Activated CD4-positive, alpha-beta T cell treated with anti-CD3 and anti-CD28 coated beads, Interleukin-2, amount 10 ng/mL, durations not matched to agents 24 days and 14 days (primary cell): Measurements from ENCODE around the gene SLC35F1. TPM values are rescaled to one million over a fixed set of nuclear protein-coding genes. Genes with fewer than 3 reads are reported as not detected.

ENCODE experiments used
- DNase-seq: peaks from one replicate; pipeline ENCODE4 v3.0.0; 2022
- H3K27ac Mint-ChIP-seq: one replicate; pipeline ENCODE4 v1.8.0; 2022; ENCODE audit warnings: mild to moderate bottlenecking, mixed read lengths
- H3K27me3 Mint-ChIP-seq: one replicate; pipeline ENCODE4 v1.8.0; 2022; ENCODE audit warnings: mixed read lengths
- H3K36me3 Mint-ChIP-seq: one replicate; pipeline ENCODE4 v1.8.0; 2022; ENCODE audit warnings: low read depth, mild to moderate bottlenecking, mixed read lengths
- H3K4me1 Mint-ChIP-seq: one replicate; pipeline ENCODE4 v1.8.0; 2021; ENCODE audit warnings: mixed read lengths
- H3K4me3 Mint-ChIP-seq: one replicate; pipeline ENCODE4 v1.8.0; 2022; ENCODE audit warnings: mild to moderate bottlenecking, moderate library complexity, mixed read lengths
- H3K9me3 Mint-ChIP-seq: one replicate; pipeline ENCODE4 v1.8.0; 2021; ENCODE audit warnings: mixed read lengths
- intact Hi-C: fragments of 100-400 bp; cut with micrococcal nuclease; formaldehyde crosslinking; loops from one replicate; pipeline ENCODE4 v1.15.1; 2023
- total RNA-seq: library from RNA; stranded (reverse); gene quantifications from 2 replicates; pipeline ENCODE4 v1.2.3, GENCODE V29; 2022

SLC35F1 gene
- total RNA-seq, 1 donor from 2014 or later = 0.05 TPM

- H3K4me3 Mint-ChIP-seq = no peak overlapping the region
- H3K27ac Mint-ChIP-seq = no peak overlapping the region
- no peak for DNase-seq
- no peaks in the 10 kb centered on the region for H3K36me3 Mint-ChIP-seq
- intact Hi-C loops = no loop called here
- H3K27me3 Mint-ChIP-seq = peaks cover 14% of the 10 kb centered on the region
- H3K4me1 Mint-ChIP-seq = no peaks in the 10 kb centered on the region
- peaks cover 4% of the 10 kb centered on the region for H3K9me3 Mint-ChIP-seq
Measured at GRCh38 chr6:118179048-118179447, 272.0 kb downstream of the SLC35F1 start.

GRCh38 chr6:118186672-118187567 is 279.9 kb downstream of the SLC35F1 start:
- intact Hi-C loops = no loop called here
- Mint-ChIP-seq H3K4me1 (peaks cover 14% of the 10 kb centered on the region), H3K27ac (peak overlapping the region; percentile 54), H3K36me3 (no peaks in the 10 kb centered on the region), H3K9me3 (no peaks in the 10 kb centered on the region), H3K27me3 (peaks cover 2% of the 10 kb centered on the region), H3K4me3 (peak overlapping the region; percentile 38)
- DNase-seq = peak; percentile 64

- intact Hi-C loops = no loop called here
- Mint-ChIP-seq H3K9me3 (no peaks in the 10 kb centered on the region), H3K4me1 (peaks cover 14% of the 10 kb centered on the region), H3K27me3 (no peaks in the 10 kb centered on the region), H3K36me3 (no peaks in the 10 kb centered on the region), H3K27ac (peak overlapping the region; percentile 54), H3K4me3 (peak overlapping the region; percentile 38)
- DNase-seq = no peak
Measured at GRCh38 chr6:118187568-118188164, 280.6 kb downstream of the SLC35F1 start.

GRCh38 chr6:118188561-118188960 is 281.5 kb downstream of the SLC35F1 start:
- Mint-ChIP-seq H3K27me3 (no peaks in the 10 kb centered on the region), H3K4me1 (peaks cover 14% of the 10 kb centered on the region), H3K9me3 (no peaks in the 10 kb centered on the region), H3K36me3 (no peaks in the 10 kb centered on the region), H3K4me3 (no peak overlapping the region), H3K27ac (no peak overlapping the region)
- no peak for DNase-seq
- intact Hi-C loops = no loop called here

GRCh38 chr6:118197539-118197938 is 290.5 kb downstream of the SLC35F1 start:
- no peak for DNase-seq
- intact Hi-C loops = no loop called here
- no peaks in the 10 kb centered on the region for H3K36me3 Mint-ChIP-seq
- H3K4me1 Mint-ChIP-seq = no peaks in the 10 kb centered on the region
- no peak overlapping the region for H3K4me3 Mint-ChIP-seq
- H3K27me3 Mint-ChIP-seq = peaks cover 7% of the 10 kb centered on the region
- H3K9me3 Mint-ChIP-seq = no peaks in the 10 kb centered on the region
- H3K27ac Mint-ChIP-seq = no peak overlapping the region

GRCh38 chr6:118198746-118199145 is 291.7 kb downstream of the SLC35F1 start:
- intact Hi-C loops = no loop called here
- Mint-ChIP-seq H3K36me3 (no peaks in the 10 kb centered on the region), H3K4me1 (no peaks in the 10 kb centered on the region), H3K27ac (no peak overlapping the region), H3K9me3 (no peaks in the 10 kb centered on the region), H3K27me3 (peaks cover 7% of the 10 kb centered on the region), H3K4me3 (no peak overlapping the region)
- no peak for DNase-seq

GRCh38 chr6:118200160-118200559 is 293.1 kb downstream of the SLC35F1 start:
- Mint-ChIP-seq H3K9me3 (no peaks in the 10 kb centered on the region), H3K27ac (no peak overlapping the region), H3K4me3 (no peak overlapping the region), H3K27me3 (peaks cover 3% of the 10 kb centered on the region), H3K36me3 (no peaks in the 10 kb centered on the region), H3K4me1 (no peaks in the 10 kb centered on the region)
- intact Hi-C loops = no loop called here
- DNase-seq = no peak

GRCh38 chr6:118202517-118202916 is 295.5 kb downstream of the SLC35F1 start:
- no peaks in the 10 kb centered on the region for H3K27me3 Mint-ChIP-seq
- intact Hi-C loops = no loop called here
- H3K9me3 Mint-ChIP-seq = no peaks in the 10 kb centered on the region
- no peak overlapping the region for H3K4me3 Mint-ChIP-seq
- no peaks in the 10 kb centered on the region for H3K36me3 Mint-ChIP-seq
- H3K27ac Mint-ChIP-seq = no peak overlapping the region
- DNase-seq = no peak
- H3K4me1 Mint-ChIP-seq = no peaks in the 10 kb centered on the region

GRCh38 chr6:118203545-118203944 is 296.5 kb downstream of the SLC35F1 start:
- H3K9me3 Mint-ChIP-seq = no peaks in the 10 kb centered on the region
- H3K27me3 Mint-ChIP-seq = no peaks in the 10 kb centered on the region
- H3K36me3 Mint-ChIP-seq = no peaks in the 10 kb centered on the region
- intact Hi-C loops = no loop called here
- H3K4me1 Mint-ChIP-seq = no peaks in the 10 kb centered on the region
- no peak overlapping the region for H3K27ac Mint-ChIP-seq
- no peak for DNase-seq
- no peak overlapping the region for H3K4me3 Mint-ChIP-seq

GRCh38 chr6:118206221-118206620 is 299.2 kb downstream of the SLC35F1 start:
- Mint-ChIP-seq H3K27ac (no peak overlapping the region), H3K36me3 (no peaks in the 10 kb centered on the region), H3K27me3 (peaks cover 3% of the 10 kb centered on the region), H3K4me1 (no peaks in the 10 kb centered on the region), H3K4me3 (no peak overlapping the region), H3K9me3 (no peaks in the 10 kb centered on the region)
- DNase-seq = no peak
- intact Hi-C loops = no loop called here

GRCh38 chr6:118207947-118208346 is 300.9 kb downstream of the SLC35F1 start:
- Mint-ChIP-seq H3K4me3 (no peak overlapping the region), H3K36me3 (no peaks in the 10 kb centered on the region), H3K4me1 (no peaks in the 10 kb centered on the region), H3K9me3 (no peaks in the 10 kb centered on the region), H3K27me3 (peaks cover 5% of the 10 kb centered on the region), H3K27ac (no peak overlapping the region)
- intact Hi-C loops = no loop called here
- no peak for DNase-seq

GRCh38 chr6:118212451-118213173 is 305.5 kb downstream of the SLC35F1 start:
- Mint-ChIP-seq H3K27me3 (peaks cover 6% of the 10 kb centered on the region), H3K27ac (no peak overlapping the region), H3K4me3 (no peak overlapping the region), H3K36me3 (no peaks in the 10 kb centered on the region), H3K4me1 (no peaks in the 10 kb centered on the region), H3K9me3 (no peaks in the 10 kb centered on the region)
- no peak for DNase-seq
- intact Hi-C loops = no loop called here

- peaks cover 5% of the 10 kb centered on the region for H3K27me3 Mint-ChIP-seq
- H3K27ac Mint-ChIP-seq = no peak overlapping the region
- H3K9me3 Mint-ChIP-seq = no peaks in the 10 kb centered on the region
- DNase-seq = no peak
- H3K4me1 Mint-ChIP-seq = no peaks in the 10 kb centered on the region
- H3K4me3 Mint-ChIP-seq = no peak overlapping the region
- intact Hi-C loops = no loop called here
- no peaks in the 10 kb centered on the region for H3K36me3 Mint-ChIP-seq
Measured at GRCh38 chr6:118215269-118215668, 308.2 kb downstream of the SLC35F1 start.

GRCh38 chr6:118216751-118217150 is 309.7 kb downstream of the SLC35F1 start:
- Mint-ChIP-seq H3K4me3 (no peak overlapping the region), H3K27ac (no peak overlapping the region), H3K9me3 (no peaks in the 10 kb centered on the region), H3K4me1 (no peaks in the 10 kb centered on the region), H3K36me3 (no peaks in the 10 kb centered on the region), H3K27me3 (peaks cover 2% of the 10 kb centered on the region)
- DNase-seq = no peak
- intact Hi-C loops = no loop called here
